Left lobe of liver (tissue), 2 donors: ENCODE results near the gene TWSG1. TPM values are rescaled to one million over a fixed set of nuclear protein-coding genes. Genes with fewer than 3 reads are reported as not detected.
"Not testable (repeated sequence)": the region's sequence is repeated elsewhere in the genome, so short reads cannot be mapped to it uniquely, and the experiment has no call there.

ENCODE experiments used
- ATAC-seq: fragments of 200-7000 bp; cut with Tn5 transposase; one replicate; pipeline ENCODE4 v1.9.1; 2020; ENCODE audit warnings: mild to moderate bottlenecking, moderate library complexity
- DNase-seq: peaks from one replicate; pipeline ENCODE4 v3.0.0-alpha.2; 2020; ENCODE audit warnings: low spot score
- total RNA-seq: library from RNA; stranded (reverse); gene quantifications from one replicate; pipeline ENCODE4 v1.2.1, GENCODE V29; 2021
- donor health status: DM: no; HTN: no; CAD: no; lungs with moderate emphysema.
- donor health status: DM: no; HTN: yes; CAD: no.

TWSG1 gene
- total RNA-seq, 1 donor from 2014 or later = 4.4 TPM

DNA sequence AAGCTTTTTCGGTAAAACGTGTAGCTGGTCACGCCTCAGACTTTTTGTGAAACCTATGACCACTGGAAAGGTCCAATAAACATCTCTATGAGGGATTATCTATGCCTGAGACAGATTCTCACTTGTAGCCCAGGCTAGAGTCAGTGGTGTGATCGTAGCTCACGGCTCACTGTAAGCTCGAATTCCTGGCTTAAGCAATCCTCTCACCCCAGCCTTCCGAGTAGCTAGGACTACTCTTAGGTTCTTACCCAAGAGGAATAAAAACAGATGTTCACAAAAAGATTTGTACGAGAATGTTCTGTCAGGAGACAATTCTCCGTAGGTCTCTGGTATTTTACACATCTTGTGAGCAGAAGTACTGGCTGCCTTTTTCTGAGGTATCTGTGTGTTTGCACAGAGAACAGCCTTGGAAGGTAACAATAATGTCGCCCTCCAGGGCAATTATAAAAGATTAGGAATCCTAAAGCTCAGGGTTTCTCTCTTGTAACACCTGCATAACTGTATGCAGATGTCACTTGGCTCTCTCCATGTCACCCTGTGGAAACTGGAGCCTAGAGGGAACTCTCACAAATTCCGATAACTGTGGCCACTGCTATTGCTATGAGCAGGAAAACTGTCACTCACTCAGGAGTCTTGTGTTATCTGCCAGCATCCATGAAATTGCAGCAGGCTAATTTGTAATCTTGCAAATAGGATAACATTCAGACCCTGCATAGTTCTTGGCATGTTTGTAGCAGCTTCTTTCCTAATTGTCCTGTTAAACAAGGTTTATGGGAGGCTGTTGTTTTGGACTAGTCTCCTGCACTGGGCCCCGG, 115.2 kb downstream of the TWSG1 start:
- ATAC-seq (no peak), DNase-seq (no peak)

DNA sequence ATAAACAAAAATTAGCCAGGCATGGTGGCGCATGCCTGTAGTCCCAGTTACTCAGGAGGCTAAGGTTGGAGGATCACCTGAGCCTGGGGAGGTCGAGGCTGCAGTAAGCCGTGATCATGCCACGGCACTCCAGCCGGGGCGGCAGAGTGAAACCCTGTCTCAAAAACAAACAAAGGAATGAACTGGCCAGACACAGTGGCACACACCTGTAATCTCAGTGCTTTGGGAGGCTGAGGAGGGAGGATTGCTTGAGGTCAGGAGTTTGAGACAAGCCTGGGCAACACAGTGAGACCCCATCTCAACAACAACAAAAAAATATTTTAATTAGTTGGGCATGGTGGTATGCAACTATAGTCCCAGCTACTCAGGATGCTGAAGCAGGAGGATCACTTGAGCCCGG, 116.3 kb downstream of the TWSG1 start:
- DNase-seq, ATAC-seq: not testable (repeated sequence)

Other genes starting within 250 kb of the TWSG1 start
- gene NDUFV2, start 232.1 kb upstream of the TWSG1 start, total RNA-seq = 151 TPM
- 15.0 TPM for gene ANKRD12, start 198.0 kb upstream of the TWSG1 start, total RNA-seq
- gene RALBP1, start 140.7 kb downstream of the TWSG1 start, total RNA-seq = 17.4 TPM